GM21515 (cell line): ENCODE results near the gene GCHFR.

Experiments
- ATAC-seq: cut with Tn5 transposase; IDR thresholded peaks from one replicate; pipeline ENCODE4 v1.9.1; 2021; ENCODE audit not compliant: unreplicated experiment

GCHFR gene

GRCh38 chr15:40808861-40809450 is 45.1 kb downstream of the GCHFR start:
- no peak for ATAC-seq

GRCh38 chr15:40812721-40813425 is 49.0 kb downstream of the GCHFR start:
- ATAC-seq = no peak

DNA sequence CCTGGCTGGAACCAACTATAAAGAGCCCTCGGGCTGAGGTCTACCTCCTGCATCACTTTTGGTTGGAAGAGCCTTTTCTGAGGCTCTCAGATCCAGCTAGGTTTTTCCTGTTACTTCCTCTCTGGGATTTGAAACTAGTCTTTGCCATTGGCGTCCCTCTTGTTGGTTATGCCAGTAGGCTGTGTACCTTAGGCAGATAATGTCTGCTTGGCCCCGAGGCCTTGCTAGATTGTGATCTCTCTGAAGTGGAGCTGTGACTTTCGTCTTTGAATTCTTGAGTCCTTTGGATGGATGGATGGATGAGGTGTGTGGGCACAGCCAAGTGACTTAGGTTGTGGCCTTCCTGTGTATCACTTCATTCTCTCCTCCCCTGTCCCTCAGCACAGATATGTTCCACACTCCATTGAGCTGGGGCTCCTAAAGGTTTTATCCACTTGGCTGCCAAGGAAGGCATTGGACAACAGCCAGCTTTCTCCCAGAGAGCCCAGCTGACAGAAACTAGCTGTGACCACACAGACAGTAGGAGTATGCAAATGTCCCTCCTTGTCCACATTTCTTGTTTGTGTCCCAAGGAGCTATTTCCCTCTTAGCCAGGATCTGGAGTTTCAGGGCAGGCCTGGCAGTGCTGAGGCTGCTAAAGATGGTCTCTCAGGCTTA is 51.3 kb downstream of the GCHFR start:
- no peak for ATAC-seq
